GM18951 (cell line): ENCODE results near the gene RBM34.

Experiments
- POLR2A ChIP-seq: IDR thresholded peaks from 4 replicates; pipeline ENCODE4 v1.6.1; 2011; ENCODE audit warnings: mild to moderate bottlenecking; ENCODE audit not compliant: insufficient read length, insufficient read depth; ENCODE audit errors: extremely low read depth
- in situ Hi-C: fragments of 300-500 bp; cut with MboI; formaldehyde crosslinking; loops from one replicate; pipeline ENCODE4 v1.12.0; 2022; ENCODE audit warnings: low sequenced_read_pairs, mixed read lengths, inconsistent platforms; ENCODE audit not compliant: unreplicated experiment

Gene RBM34

DNA sequence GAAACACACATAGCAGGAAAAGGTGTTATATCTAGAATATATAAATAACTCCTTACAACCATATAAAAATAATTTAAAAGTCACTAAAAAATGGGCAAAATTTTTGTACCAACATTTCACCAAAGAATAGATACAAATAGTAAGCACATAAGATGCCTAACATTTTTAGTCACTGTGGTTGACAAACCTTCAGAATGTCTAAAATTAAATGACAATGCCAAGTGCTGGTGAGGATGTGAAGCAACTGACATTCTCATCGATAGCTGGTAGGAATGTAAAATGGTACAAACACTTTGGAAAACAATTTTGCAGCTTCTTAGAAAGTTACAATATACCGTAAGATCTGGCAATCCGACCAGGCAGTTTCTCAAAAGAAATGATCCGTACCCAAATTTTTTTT lies 18.1 kb downstream of the RBM34 start:
- in situ Hi-C loops = no loop called here
- no peak for TF ChIP-seq POLR2A

DNA sequence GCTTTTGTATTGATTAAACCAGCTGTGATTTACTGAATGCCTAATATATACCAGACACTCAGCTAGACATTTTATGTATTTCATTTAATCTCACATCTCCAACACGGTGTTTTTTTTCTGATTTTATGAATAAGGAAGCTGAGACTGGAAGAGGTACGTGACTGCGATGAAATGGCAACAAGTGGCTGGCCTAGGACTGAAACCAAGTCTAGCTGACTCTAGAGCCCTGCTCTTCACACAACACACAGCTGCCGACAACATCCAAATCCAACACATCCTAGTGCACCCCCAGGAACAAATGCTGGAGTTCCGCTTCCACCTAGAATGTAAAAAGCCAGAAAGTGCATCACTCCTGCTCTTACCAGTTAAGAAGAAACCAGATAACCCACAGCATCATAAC lies 21.7 kb downstream of the RBM34 start:
- no peak for TF ChIP-seq POLR2A

DNA sequence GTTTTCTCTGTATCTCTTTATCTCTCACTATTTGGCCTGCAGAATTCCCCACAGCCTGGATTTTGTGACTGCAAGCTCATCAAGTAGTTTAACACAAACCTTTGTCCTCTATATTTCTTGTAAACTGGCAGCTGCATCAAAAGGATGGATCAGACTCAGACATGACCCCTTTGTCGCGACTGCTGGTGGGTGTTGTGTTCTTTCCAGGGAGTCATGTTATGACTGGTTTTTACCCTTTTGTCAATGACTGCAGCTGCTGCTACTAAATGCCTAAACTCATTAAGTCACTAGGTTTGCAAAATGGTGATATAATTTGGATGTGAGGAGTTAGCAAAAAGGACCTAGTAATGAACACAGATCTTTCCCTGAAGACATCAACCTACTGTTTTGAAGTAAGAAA lies 22.2 kb downstream of the RBM34 start:
- in situ Hi-C loops = no loop called here

More for the DNA sequence above, 21.7 kb downstream of the RBM34 start:
- in situ Hi-C loops = no loop called here

DNA sequence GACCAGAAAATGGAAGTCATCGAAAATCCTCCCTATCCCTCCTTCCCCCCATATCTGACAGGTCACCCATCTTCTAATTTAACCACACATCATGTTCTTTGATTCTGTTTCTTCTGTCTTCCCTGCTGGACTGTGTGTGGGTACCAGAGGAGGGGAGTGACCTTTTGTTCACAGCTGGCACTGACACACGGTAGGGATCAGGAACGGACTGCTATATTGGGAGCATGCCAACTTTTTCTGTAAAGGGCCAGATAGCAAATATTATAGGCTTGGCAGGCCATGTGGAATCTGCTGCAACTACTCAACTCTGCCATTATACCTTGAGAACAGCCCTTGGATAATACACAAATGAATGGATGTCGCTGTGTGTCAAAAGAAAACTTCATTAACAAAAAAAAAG lies 24.9 kb downstream of the RBM34 start:
- in situ Hi-C loops = no loop called here
- no peak for TF ChIP-seq POLR2A

More for the DNA sequence above, 22.2 kb downstream of the RBM34 start:
- no peak for TF ChIP-seq POLR2A

DNA sequence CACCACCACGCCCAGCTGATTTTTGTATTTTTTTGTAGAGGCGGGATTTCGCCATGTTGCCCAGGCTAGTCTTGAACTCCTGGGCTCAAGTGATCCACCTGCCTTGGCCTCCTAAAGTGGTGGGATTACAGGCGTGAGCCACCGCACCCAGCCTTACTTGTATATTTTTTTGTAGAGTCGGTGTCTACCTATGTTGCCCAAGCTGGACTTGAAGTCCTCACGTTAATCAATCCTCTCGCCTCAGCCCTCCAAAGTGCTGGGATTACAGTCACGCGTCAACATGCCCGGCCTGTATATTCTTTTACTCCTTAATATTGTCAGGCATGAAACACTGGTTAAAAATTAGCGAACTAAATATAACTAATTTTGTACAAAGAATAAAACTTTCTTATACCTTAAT lies 26.9 kb downstream of the RBM34 start:
- TF ChIP-seq POLR2A = no peak
- in situ Hi-C loops = no loop called here

DNA sequence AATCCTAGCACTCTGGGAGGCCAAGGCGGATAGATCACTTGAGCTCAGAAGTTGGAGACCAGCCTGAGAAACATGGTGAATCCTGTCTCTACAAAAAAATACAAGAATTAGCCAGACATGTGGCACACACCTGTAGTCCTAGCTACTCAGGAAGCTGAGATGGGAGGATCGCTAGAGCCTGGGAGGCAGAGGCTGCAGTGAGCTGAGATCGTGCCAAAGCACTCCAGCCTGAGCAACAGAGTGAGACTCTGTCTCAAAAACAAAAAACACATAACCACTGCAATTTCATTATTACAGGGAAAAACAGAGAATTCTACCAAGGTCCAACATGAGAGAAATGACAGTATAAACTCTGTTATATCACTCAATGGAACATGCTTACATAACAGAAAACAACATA lies 28.0 kb downstream of the RBM34 start:
- TF ChIP-seq POLR2A = no peak
- in situ Hi-C loops = no loop called here

DNA sequence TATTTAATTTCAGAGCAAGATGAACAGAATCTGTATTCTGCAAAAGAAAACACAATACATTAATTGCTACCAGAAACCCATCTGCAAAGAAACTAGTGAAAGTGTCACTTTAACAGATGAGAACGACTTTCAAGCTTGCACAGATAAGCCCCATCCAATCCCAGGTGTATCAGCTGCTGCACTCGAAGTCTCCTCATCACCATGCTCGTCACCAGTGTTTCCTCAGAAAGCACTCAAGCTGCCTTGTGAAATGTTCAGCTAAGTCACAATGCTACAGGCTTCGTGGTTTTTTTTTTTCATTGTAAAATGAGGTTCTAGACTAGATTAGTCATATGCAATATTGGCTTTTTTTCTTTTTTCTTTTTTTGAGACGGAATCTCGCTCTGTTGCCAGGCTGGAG lies 29.1 kb downstream of the RBM34 start:
- TF ChIP-seq POLR2A = no peak
- in situ Hi-C loops = no loop called here

DNA sequence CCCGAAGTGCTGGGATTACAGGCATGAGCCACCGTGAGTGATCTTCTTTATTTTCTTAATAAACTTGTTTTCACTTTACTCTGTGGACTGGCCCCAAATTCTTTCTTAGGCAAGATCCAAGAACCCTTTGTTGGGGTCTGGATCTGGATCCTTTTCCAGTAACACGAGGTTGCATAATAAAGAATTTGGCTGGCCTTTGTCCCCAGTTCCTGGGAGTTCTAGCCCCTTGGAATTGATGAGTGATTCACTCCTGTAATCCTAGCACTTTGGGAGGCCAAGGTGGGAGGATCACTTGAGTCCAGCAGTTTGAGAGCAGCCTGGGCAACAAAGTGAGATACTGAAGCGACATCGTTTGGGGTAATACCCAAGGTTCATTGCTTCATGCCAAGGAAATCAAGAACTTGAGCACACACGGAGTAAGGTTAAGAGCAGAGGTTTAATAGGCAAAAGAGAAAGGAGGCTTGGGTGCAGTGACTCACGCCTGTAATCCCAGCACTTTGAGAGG lies 30.2 kb downstream of the RBM34 start:
- no peak for TF ChIP-seq POLR2A

DNA sequence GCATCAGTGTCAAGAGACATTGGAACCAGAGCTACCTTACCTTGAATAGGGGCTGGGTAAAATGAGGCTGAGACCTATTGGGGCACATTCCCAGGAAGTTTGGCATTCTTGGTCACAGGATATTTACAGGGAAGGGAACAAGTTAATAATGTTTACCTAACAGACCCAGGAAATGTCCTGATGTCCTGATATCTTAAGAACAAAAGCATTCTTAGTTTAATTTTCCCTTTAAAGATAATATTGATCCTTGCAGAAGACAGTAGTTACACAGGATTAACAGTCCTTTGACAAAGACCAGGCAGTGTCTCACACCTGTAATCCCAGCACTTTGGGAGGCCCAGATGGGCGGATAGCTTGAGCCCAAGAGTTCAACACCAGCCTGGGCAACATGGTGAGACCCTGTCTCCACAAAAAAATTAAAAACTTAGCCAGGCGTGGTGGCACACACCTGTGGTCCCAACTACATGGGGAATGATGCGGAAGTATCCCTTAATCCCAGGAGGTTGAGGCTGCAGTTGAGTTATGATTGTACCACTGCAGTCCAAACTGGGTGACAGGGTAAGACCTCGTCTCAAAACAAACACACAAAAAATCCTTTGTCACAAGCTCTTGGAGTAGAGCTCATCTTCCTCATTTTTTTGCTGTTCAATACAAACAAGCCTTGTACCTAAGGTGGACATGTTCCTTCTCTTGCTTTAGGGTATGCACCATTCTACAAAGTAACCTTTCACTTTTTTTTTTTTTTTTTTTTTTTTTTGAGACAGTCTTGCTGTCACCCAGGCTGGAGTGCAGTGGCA lies 31.1 kb downstream of the RBM34 start:
- TF ChIP-seq POLR2A = no peak
- in situ Hi-C loops = no loop called here

More for the DNA sequence above, 30.2 kb downstream of the RBM34 start:
- in situ Hi-C loops = no loop called here

DNA sequence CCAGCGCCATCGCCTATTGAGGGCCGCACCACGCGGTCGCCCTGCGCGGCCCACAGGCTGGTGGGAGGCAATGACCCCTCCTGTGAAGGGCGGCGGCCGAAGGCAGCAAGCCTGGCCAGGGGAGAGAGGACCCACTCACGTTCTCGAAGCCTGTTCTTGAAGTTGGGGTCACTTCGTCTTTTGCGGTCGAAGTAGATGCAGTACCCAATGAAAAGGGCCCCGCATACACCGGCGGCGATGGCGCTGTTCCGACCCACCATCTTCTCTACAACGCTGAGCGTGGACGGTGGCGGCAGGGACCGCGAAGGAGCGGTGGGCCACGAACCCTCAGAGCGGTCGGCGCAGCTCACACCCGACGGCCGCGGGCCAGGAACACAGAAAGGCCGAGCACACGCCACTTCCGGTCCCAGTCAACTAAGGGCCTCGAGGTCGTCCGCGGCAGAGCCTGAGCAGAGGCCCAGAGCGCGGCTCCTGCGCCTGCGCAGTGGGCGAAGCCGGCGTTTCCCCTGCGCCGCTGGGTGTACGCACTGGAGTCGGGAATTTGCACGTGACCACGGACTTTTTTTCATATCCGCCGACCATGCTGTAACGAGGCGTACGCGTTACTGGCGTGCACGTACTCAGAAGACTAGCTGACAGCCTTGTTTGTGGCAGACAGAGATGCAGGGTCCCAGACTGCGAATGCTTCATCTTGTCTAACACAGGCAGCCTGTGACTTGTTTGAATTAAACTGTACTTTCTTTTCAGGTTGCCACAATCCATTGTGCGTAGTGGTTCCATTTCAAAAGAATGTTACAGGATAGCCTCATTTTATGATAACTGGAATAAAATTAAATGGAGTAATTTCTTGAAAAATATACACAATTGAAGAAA lies 32.4 kb downstream of the RBM34 start, which contains the start of gene TOMM20:
TOMM20 (minus strand) TSS at position 382 of the 873 bp plus-strand sequence; CDS start at position 260, 122 bp downstream.
- in situ Hi-C loops = no loop called here

DNA sequence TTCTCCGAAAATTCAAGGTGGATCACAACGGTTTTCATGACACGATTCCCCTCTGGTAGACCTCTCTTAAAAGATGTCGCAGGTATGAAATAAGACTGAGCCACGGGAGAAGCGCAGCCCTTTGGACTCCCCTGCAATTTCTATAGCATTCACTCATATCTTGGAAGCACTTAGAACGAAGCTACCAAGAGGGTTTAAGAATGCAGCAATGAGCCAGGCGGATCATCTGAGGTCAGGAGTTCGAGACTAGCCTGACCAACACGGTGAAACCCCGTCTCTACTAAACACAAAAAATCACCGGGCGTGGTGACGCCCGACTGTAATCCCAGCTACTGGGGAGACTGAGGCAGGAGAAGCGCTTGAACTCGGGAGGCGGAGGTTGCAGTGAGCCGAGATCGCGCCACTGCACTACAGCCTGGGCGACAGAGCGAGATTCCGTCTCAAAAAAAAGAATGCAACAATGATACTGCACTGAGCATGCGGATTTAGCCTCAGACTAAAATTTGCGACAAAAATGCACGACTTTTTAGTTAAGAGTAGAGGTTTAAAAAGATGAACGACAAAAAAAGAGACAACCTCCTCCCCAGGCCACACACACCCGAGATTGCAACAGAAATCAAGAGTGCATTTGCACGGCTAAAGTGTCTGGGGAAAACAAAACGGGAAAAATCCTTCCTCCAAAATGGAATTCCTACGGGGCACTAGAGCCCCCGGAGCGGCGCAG lies 33.2 kb downstream of the RBM34 start:
- no peak for TF ChIP-seq POLR2A
- in situ Hi-C loops = no loop called here

More for the DNA sequence above, 32.4 kb downstream of the RBM34 start, which contains the start of gene TOMM20:
- TF ChIP-seq POLR2A = peak; percentile 94

DNA sequence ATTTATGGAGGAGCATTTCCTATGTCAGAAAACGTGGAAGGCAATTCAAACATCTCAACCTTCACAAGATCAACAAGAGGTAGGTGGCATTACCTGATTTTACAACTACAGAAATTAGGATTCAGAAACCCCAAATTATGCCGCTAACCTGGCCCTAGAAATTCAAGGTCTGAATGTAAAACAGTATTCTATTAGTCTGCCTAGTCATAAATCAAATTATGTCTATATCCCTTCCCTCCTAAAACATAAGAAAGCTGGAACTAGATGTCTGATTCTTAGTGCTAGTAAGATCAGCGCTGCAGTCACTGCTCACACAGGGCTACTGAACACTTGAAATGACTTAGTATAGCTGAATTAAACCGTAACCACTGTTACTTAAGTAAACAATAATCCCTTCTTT lies 33.8 kb downstream of the RBM34 start:
- TF ChIP-seq POLR2A = no peak
- in situ Hi-C loops = no loop called here

DNA sequence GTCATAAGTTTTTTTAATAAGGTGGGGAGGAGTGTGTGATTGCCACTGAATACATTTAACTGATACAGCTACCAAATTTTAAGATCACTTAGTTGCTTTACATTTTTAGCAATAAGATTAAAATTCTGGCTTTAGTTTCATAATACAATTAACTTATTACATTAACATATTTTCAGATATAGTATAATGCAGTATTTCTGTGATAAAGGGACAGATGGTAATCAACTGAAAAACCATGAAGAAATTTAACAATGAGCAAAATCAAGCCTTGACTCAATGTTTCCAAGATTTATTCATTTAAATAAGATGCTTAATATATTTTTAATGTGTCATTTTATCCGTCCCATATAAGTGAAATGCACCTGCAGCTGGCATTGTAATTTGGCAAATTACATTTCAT lies 36.4 kb downstream of the RBM34 start:
- in situ Hi-C loops = no loop called here
- TF ChIP-seq POLR2A = no peak
